A549 (cell line): ENCODE results near the gene ARMC9. TPM values are rescaled to one million over a fixed set of nuclear protein-coding genes. Genes with fewer than 3 reads are reported as not detected.

Experiments used
- ATAC-seq, 2 experiments: fragments of 200-7000 bp in 1 of 2; fragments of >200 bp in 1 of 2; cut with Nextera tagmentation in 1 of 2; cut with Tn5 transposase in 1 of 2; 3 replicates each; pipeline versions ENCODE4 v1.8.0 to v1.9.1; 2018 to 2020; ENCODE audit warnings: mild to moderate bottlenecking in 1 of 2, moderate library complexity in 1 of 2
- CTCF ChIA-PET: fragments of 300-600 bp; sonication (Branson Sonifier 250); formaldehyde crosslinking; extraction: SDS; loops from one replicate; lab custom pipeline; 2021; ENCODE audit warnings: antibody characterized with exemption, inconsistent platforms; lab: Yijun Ruan, JAX
- POLR2A ChIA-PET: fragments of 350-600 bp; formaldehyde crosslinking; extraction: SDS; loops from one replicate; lab custom pipeline; 2021; ENCODE audit warnings: antibody characterized with exemption, inconsistent platforms; lab: Yijun Ruan, JAX
- DNase-seq, 2 experiments: peaks; one replicate each; pipeline versions ENCODE4 v3.0.0 to v3.0.0-alpha.2; 2011 to 2016; ENCODE audit warnings: low read depth in 1 of 2, low spot score in 1 of 2
- FAIRE-seq: peaks from 2 replicates; lab custom pipeline; 2011; peaks lifted over from hg19 to GRCh38; lab: Jason Lieb, UNC
- H3K27ac ChIP-seq, 2 experiments: fragments of >200 bp; sonication (Bioruptor Twin); formaldehyde crosslinking; 3 replicates each; pipeline ENCODE4 v1.5.1; 2016 to 2017
- H3K4me1 ChIP-seq: fragments of >200 bp; sonication (Bioruptor Twin); formaldehyde crosslinking; 3 replicates; pipeline ENCODE4 v1.6.1; 2016
- H3K4me2 ChIP-seq: fragments of >200 bp; sonication (Bioruptor Twin); formaldehyde crosslinking; 3 replicates; pipeline ENCODE4 v1.6.1; 2016
- H3K4me3 ChIP-seq: fragments of >200 bp; sonication (Bioruptor Twin); formaldehyde crosslinking; 3 replicates; pipeline ENCODE4 v1.5.1; 2016
- H3K9me3 ChIP-seq: fragments of >200 bp; sonication (Bioruptor Twin); formaldehyde crosslinking; 3 replicates; pipeline ENCODE4 v1.6.1; 2016
- ATOH8 ChIP-seq: fragments of 250-450 bp; sonication (Bioruptor Pico); IDR thresholded peaks from 2 replicates; pipeline ENCODE4 v1.5.0; 2020; ENCODE audit warnings: low read depth, mild to moderate bottlenecking, moderate library complexity
- CEBPB ChIP-seq, 2 experiments: fragments of >200 bp in 1 of 2; sonication (Bioruptor Twin) in 1 of 2; formaldehyde crosslinking in 1 of 2; IDR thresholded peaks; 2 replicates each; pipeline ENCODE4 v1.6.1; 2012 to 2016
- CTCF ChIP-seq: fragments of >200 bp; sonication (Bioruptor Twin); formaldehyde crosslinking; IDR thresholded peaks from 3 replicates; pipeline ENCODE4 v1.5.1; 2016
- E2F6 ChIP-seq: IDR thresholded peaks from 2 replicates; pipeline ENCODE4 v1.6.1; 2012; ENCODE audit warnings: low read depth, borderline replicate concordance
- EHF ChIP-seq: fragments of 250-450 bp; sonication (Bioruptor Pico); IDR thresholded peaks from 2 replicates; pipeline ENCODE4 v1.5.0; 2020; ENCODE audit warnings: mild to moderate bottlenecking
- EHMT2 ChIP-seq: fragments of 200-600 bp; sonication (generic); IDR thresholded peaks from 2 replicates; pipeline ENCODE4 v1.6.1; 2016; ENCODE audit warnings: antibody characterized with exemption, low read depth, mild to moderate bottlenecking, moderate library complexity
- ELK1 ChIP-seq: fragments of 150-350 bp; IDR thresholded peaks from 2 replicates; pipeline ENCODE4 v1.6.1; 2014; ENCODE audit warnings: low read depth, mild to moderate bottlenecking, low read length
- ESRRA ChIP-seq: fragments of 150-350 bp; IDR thresholded peaks from 2 replicates; pipeline ENCODE4 v1.6.1; 2014; ENCODE audit warnings: mild to moderate bottlenecking, low read length, borderline replicate concordance
- HES2 ChIP-seq: fragments of >200 bp; sonication (Bioruptor Twin); formaldehyde crosslinking; IDR thresholded peaks from 2 replicates; pipeline ENCODE4 v1.6.1; 2016
- HMGXB4 ChIP-seq: fragments of 250-450 bp; sonication (Bioruptor Pico); IDR thresholded peaks from 2 replicates; pipeline ENCODE4 v1.5.0; 2021; ENCODE audit warnings: mild to moderate bottlenecking, moderate library complexity, borderline replicate concordance
- HOXA7 ChIP-seq: fragments of 250-450 bp; sonication (Bioruptor Pico); IDR thresholded peaks from 2 replicates; pipeline ENCODE4 v1.5.0; 2020; ENCODE audit warnings: mild to moderate bottlenecking, moderate library complexity
- HOXB5 ChIP-seq: fragments of 250-450 bp; sonication (Bioruptor Pico); IDR thresholded peaks from 2 replicates; pipeline ENCODE4 v1.5.0; 2020; ENCODE audit warnings: mild to moderate bottlenecking, moderate library complexity
- MYC ChIP-seq: IDR thresholded peaks from 2 replicates; pipeline ENCODE4 v1.6.1; 2012; ENCODE audit warnings: mild to moderate bottlenecking, inconsistent platforms, low read length, improper control_type of control experiment, borderline replicate concordance
- NFE2L2 ChIP-seq: fragments of 150-350 bp; conservative IDR thresholded peaks from 2 replicates; pipeline ENCODE4 v1.6.1; 2014; ENCODE audit warnings: low read length
- NPAS2 ChIP-seq: fragments of 250-450 bp; sonication (Bioruptor Pico); IDR thresholded peaks from 2 replicates; pipeline ENCODE4 v1.8.0; 2022; ENCODE audit warnings: mild to moderate bottlenecking, moderate library complexity, borderline replicate concordance
- POLR2A ChIP-seq: IDR thresholded peaks from 2 replicates; pipeline ENCODE4 v1.6.1; 2012; ENCODE audit warnings: mild to moderate bottlenecking, low read length
- RARB ChIP-seq: fragments of 250-450 bp; sonication (Bioruptor Pico); IDR thresholded peaks from 2 replicates; pipeline ENCODE4 v1.8.0; 2021; ENCODE audit warnings: mild to moderate bottlenecking, moderate library complexity
- REST ChIP-seq: fragments of 200-600 bp; sonication (generic); IDR thresholded peaks from 2 replicates; pipeline ENCODE4 v1.6.1; 2016; ENCODE audit warnings: antibody characterized with exemption, mild to moderate bottlenecking, moderate library complexity
- SMC3 ChIP-seq: fragments of >200 bp; sonication (Bioruptor Twin); formaldehyde crosslinking; IDR thresholded peaks from 3 replicates; pipeline ENCODE4 v1.6.1; 2018; ENCODE audit warnings: inconsistent platforms
- TFCP2L1 ChIP-seq: fragments of 250-450 bp; sonication (Bioruptor Pico); IDR thresholded peaks from 2 replicates; pipeline ENCODE4 v1.5.0; 2021; ENCODE audit warnings: mild to moderate bottlenecking
- ZC3H11A ChIP-seq: fragments of 450-650 bp; IDR thresholded peaks from 2 replicates; pipeline ENCODE4 v1.6.1; 2014; ENCODE audit warnings: antibody characterized with exemption, mild to moderate bottlenecking
- whole genome bisulfite sequencing: methylation state at CpG from one replicate; pipeline ENCODE4 v1.1.6; 2017; ENCODE audit errors: missing lambda C conversion rate; 5-methylcytosine and 5-hydroxymethylcytosine counted together
- polyA plus RNA-seq, 4 experiments: library from polyadenylated mRNA; depleted of rRNA in 3 of 4; stranded (reverse); fragments of >200 nt; fragmentation: RNase III in 1 of 4; extraction: RNeasy Plus Mini Kit Qiagen cat#74134 plus additional on column Dnase treatment in 1 of 4; gene quantifications; 2 replicates in 3 of 4; 3 replicates in 1 of 4; pipeline ENCODE4 v1.2.3, GENCODE V29; 2011 to 2017

The ARMC9 gene
- polyA plus RNA-seq, 2 of the 4 experiments (the other 2 are of a cell fraction), result 12.0 to 14.1 TPM

- WGBS, result 70% methylated on average over 3 of the region's 3 CpGs
- CTCF ChIA-PET, result interaction anchor here (1.4 kb wide), 1 partner anchor 22 kb away, joined by 4 read pairs; no protein-coding TSS in a partner anchor
- TF ChIP-seq E2F6 (no peak), MYC (no peak), ZC3H11A (no peak), TFCP2L1 (no peak), CEBPB (IDR thresholded peaks at IDR 0.05) (no peak)
- Histone ChIP-seq H3K4me3 (no peak overlapping the region), H3K27ac (no peak overlapping the region), H3K9me3 (no peaks in the 10 kb centered on the region), H3K4me2 (no peak overlapping the region), H3K4me1 (no peaks in the 10 kb centered on the region)
- FAIRE-seq (no peak), DNase-seq (no peak), ATAC-seq (no peak)
- POLR2A ChIA-PET, result no interaction called here
These were observed 117.5 kb downstream of the ARMC9 start for GRCh38 chr2:231315896-231316295.

- FAIRE-seq (no peak), DNase-seq (no peak), ATAC-seq (no peak)
- Histone ChIP-seq H3K4me2 (no peak overlapping the region), H3K9me3 (no peaks in the 10 kb centered on the region), H3K27ac (no peak overlapping the region), H3K4me3 (no peak overlapping the region), H3K4me1 (no peaks in the 10 kb centered on the region)
- WGBS, result 92% methylated on average over 2 of the region's 2 CpGs
- TF ChIP-seq EHMT2, result no peak
- no peak for TF ChIP-seq ELK1
- no peak for TF ChIP-seq RARB (CRISPR knock-in tag)
- TF ChIP-seq SMC3, result no peak
- no peak for TF ChIP-seq HES2
- TF ChIP-seq MYC, result no peak
- no peak for TF ChIP-seq HOXA7 (CRISPR knock-in tag)
- TF ChIP-seq TFCP2L1, result no peak
- TF ChIP-seq EHF (CRISPR knock-in tag), result no peak
- no peak for TF ChIP-seq NPAS2
- no peak for TF ChIP-seq HMGXB4 (CRISPR knock-in tag)
- no peak for TF ChIP-seq E2F6
- TF ChIP-seq HOXB5 (CRISPR knock-in tag), result no peak
- no peak for TF ChIP-seq ATOH8
- no peak for TF ChIP-seq ESRRA
- no peak for TF ChIP-seq NFE2L2
- no peak for TF ChIP-seq CTCF
- no peak for TF ChIP-seq REST
- no peak for TF ChIP-seq POLR2A
- POLR2A ChIA-PET, result no interaction called here
- CTCF ChIA-PET, result interaction anchor here (1.3 kb wide), 2 partner anchors 20 to 41 kb away, joined by 3 read pairs; no protein-coding TSS in a partner anchor
These were observed 119.1 kb downstream of the ARMC9 start for GRCh38 chr2:231317579-231317978.
